Nephron (organoid): ENCODE data around the gene PPP1R9A.

ENCODE experiments used
- H3K27ac Mint-ChIP-seq, 3 experiments: 2 replicates each; pipeline ENCODE4 v1.8.0; 2020; ENCODE audit warnings: mixed read lengths in 3 of 3, mild to moderate bottlenecking in 2 of 3, moderate library complexity in 1 of 3
- H3K27me3 Mint-ChIP-seq: 2 replicates; pipeline ENCODE4 v1.8.0; 2021; ENCODE audit warnings: low read depth, mild to moderate bottlenecking, moderate library complexity, mixed read lengths
- H3K36me3 Mint-ChIP-seq: 2 replicates; pipeline ENCODE4 v1.8.0; 2020; ENCODE audit warnings: low read depth, mixed read lengths
- H3K4me1 Mint-ChIP-seq: 2 replicates; pipeline ENCODE4 v1.8.0; 2020; ENCODE audit warnings: mixed read lengths
- H3K4me3 Mint-ChIP-seq, 3 experiments: 2 replicates each; pipeline ENCODE4 v1.8.0; 2020; ENCODE audit warnings: mild to moderate bottlenecking in 3 of 3, mixed read lengths in 3 of 3, moderate library complexity in 2 of 3
- H3K9me3 Mint-ChIP-seq: 2 replicates; pipeline ENCODE4 v1.8.0; 2020; ENCODE audit warnings: mixed read lengths
- CTCF ChIP-seq, 3 experiments: fragments of 200-600 bp; sonication (generic); IDR thresholded peaks; one replicate each; pipeline ENCODE4 v1.5.0; 2021; ENCODE audit warnings: antibody characterized with exemption in 3 of 3; ENCODE audit not compliant: unreplicated experiment in 3 of 3

The PPP1R9A gene

DNA sequence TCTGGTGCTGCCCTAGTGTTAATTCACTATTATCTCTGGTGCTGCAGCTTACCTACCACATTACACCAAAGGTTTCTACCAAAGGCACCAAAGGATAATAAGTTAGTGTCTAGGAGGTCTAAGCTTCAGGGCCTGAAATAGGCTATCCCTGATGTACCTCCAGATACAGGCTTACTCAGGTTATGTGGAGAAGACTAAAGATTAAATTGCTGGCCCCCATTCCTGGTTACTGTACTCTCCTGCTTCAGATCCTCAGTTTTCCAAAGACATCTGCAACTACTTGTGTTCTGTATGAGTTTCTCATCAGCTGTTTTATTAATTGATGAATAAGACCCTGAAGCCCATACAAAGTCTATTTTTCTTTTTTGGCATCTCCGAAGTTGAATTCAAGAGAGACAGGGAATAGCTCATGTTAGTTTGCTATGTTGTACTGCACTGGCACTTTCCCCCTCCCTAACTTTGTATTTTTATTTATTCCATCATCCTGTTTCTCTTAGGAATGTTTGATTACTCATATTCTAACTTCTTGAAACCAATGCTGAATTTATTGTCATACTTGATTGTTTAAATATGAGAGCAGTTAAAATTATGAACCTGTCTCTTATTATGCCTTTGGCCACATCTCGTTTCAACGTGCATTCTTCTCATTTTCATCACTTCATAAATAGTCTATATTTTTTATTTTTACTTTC, 331.0 kb downstream of the PPP1R9A start:
- peaks cover 8% of the 10 kb centered on the region for H3K9me3 Mint-ChIP-seq
- H3K4me1 Mint-ChIP-seq, result peaks cover 6% of the 10 kb centered on the region
- no peaks in the 10 kb centered on the region for H3K27me3 Mint-ChIP-seq
- H3K4me3 Mint-ChIP-seq, result no peak overlapping the region
- H3K27ac Mint-ChIP-seq, result no peak overlapping the region
- TF ChIP-seq CTCF (IDR thresholded peaks at IDR 0.05; ENCODE audit: unreplicated experiment in 3 of 3), result no peak
- peaks cover 3% of the 10 kb centered on the region for H3K36me3 Mint-ChIP-seq

DNA sequence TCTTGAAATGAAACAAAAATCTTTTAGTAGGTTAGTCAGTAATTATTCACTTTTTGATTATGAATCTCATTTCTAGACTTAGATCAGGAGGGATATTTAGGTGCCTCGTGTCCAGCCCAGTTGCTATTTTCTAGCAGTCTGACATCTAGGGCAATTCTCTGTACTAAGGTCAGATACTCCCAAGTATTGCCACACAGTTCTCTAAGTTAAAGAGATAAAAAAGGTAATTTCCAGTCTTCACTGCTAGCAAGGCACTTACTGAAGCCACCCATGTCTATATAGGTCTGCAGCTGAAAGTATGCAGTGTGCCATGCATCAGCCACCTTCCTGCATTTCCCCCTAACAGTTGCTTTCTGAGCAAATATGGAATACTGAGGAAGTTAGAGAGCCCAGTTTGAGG, 333.5 kb downstream of the PPP1R9A start:
- Mint-ChIP-seq H3K4me3 (no peak overlapping the region), H3K27ac (no peak overlapping the region), H3K27me3 (no peaks in the 10 kb centered on the region), H3K9me3 (no peaks in the 10 kb centered on the region), H3K36me3 (no peaks in the 10 kb centered on the region), H3K4me1 (peaks cover 6% of the 10 kb centered on the region)
- no peak for TF ChIP-seq CTCF (IDR thresholded peaks at IDR 0.05; ENCODE audit: unreplicated experiment in 3 of 3)

DNA sequence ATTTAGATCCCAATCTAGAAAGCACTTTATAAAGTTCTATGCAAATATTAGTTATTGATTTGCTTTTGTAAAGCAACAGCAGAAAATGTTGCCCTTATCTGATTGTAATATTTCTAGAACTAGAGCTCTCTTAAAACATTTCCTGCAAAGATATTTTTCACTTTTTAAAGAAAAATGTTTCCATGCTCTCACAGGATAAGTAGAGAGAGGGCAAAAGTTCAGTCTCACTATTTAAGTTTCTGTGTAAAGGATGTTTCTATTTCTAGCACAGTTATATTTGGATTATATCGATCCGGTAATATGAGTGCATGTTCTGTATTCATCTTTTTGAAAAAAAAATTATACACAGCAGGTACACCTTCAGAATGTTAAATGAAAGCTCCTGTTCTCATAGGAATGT, 334.9 kb downstream of the PPP1R9A start:
- no peaks in the 10 kb centered on the region for H3K9me3 Mint-ChIP-seq
- peaks cover 19% of the 10 kb centered on the region for H3K4me1 Mint-ChIP-seq
- TF ChIP-seq CTCF (IDR thresholded peaks at IDR 0.05; ENCODE audit: unreplicated experiment in 3 of 3), result no peak
- H3K36me3 Mint-ChIP-seq, result no peaks in the 10 kb centered on the region
- H3K4me3 Mint-ChIP-seq, result no peak overlapping the region
- no peaks in the 10 kb centered on the region for H3K27me3 Mint-ChIP-seq
- no peak overlapping the region for H3K27ac Mint-ChIP-seq

GRCh38 chr7:95244616-95245015, 337.2 kb downstream of the PPP1R9A start:
- TF ChIP-seq CTCF (IDR thresholded peaks at IDR 0.05; ENCODE audit: unreplicated experiment in 3 of 3), result no peak
- Mint-ChIP-seq H3K9me3 (no peaks in the 10 kb centered on the region), H3K4me3 (no peak overlapping the region), H3K27me3 (no peaks in the 10 kb centered on the region), H3K4me1 (peaks cover 19% of the 10 kb centered on the region), H3K36me3 (no peaks in the 10 kb centered on the region), H3K27ac (no peak overlapping the region)

GRCh38 chr7:95245828-95246500, 338.6 kb downstream of the PPP1R9A start:
- no peaks in the 10 kb centered on the region for H3K27me3 Mint-ChIP-seq
- H3K36me3 Mint-ChIP-seq, result no peaks in the 10 kb centered on the region
- no peaks in the 10 kb centered on the region for H3K9me3 Mint-ChIP-seq
- TF ChIP-seq CTCF (IDR thresholded peaks at IDR 0.05; ENCODE audit: unreplicated experiment in 3 of 3), result no peak
- peak overlapping the region in 2 of 3 experiments; percentile 60 to 62 for H3K4me3 Mint-ChIP-seq
- H3K4me1 Mint-ChIP-seq, result peaks cover 32% of the 10 kb centered on the region
- H3K27ac Mint-ChIP-seq, result peak overlapping the region; percentile 64 to 89 (median 71)
